Activated T-cell treated with anti-CD3 and anti-CD28 coated beads, Interleukin-2, amount 50 U/mL, for 24 hours (primary cell): ENCODE results near the gene TLK2.

Source experiments
- DNase-seq: peaks from one replicate; pipeline ENCODE4 v3.0.0-alpha.2; 2020
- H3K27ac Mint-ChIP-seq: 2 replicates; pipeline ENCODE4 v1.8.0; 2020; ENCODE audit warnings: mild to moderate bottlenecking, mixed read lengths
- H3K27me3 Mint-ChIP-seq: 2 replicates; pipeline ENCODE4 v1.8.0; 2020; ENCODE audit warnings: mixed read lengths
- H3K36me3 Mint-ChIP-seq: 2 replicates; pipeline ENCODE4 v1.8.0; 2020; ENCODE audit warnings: low read depth, mixed read lengths
- H3K4me1 Mint-ChIP-seq: 2 replicates; pipeline ENCODE4 v1.8.0; 2020; ENCODE audit warnings: low read depth, mixed read lengths
- H3K4me3 Mint-ChIP-seq: 2 replicates; pipeline ENCODE4 v1.8.0; 2020; ENCODE audit warnings: mild to moderate bottlenecking, moderate library complexity, mixed read lengths
- H3K9me3 Mint-ChIP-seq: 2 replicates; pipeline ENCODE4 v1.8.0; 2020; ENCODE audit warnings: mixed read lengths

TLK2 gene

GRCh38 chr17:62615503-62615902 lies 136.9 kb downstream of the TLK2 start:
- Mint-ChIP-seq H3K27me3 (no peaks in the 10 kb centered on the region), H3K36me3 (peaks cover 53% of the 10 kb centered on the region), H3K4me3 (no peak overlapping the region), H3K4me1 (peaks cover 12% of the 10 kb centered on the region), H3K9me3 (no peaks in the 10 kb centered on the region), H3K27ac (no peak overlapping the region)
- DNase-seq: no peak

- no peaks in the 10 kb centered on the region for H3K9me3 Mint-ChIP-seq
- no peak overlapping the region for H3K27ac Mint-ChIP-seq
- no peaks in the 10 kb centered on the region for H3K27me3 Mint-ChIP-seq
- peaks cover 37% of the 10 kb centered on the region for H3K36me3 Mint-ChIP-seq
- H3K4me3 Mint-ChIP-seq: no peak overlapping the region
- no peak for DNase-seq
- H3K4me1 Mint-ChIP-seq: no peaks in the 10 kb centered on the region
Observed at GRCh38 chr17:62616993-62617893, 138.6 kb downstream of the TLK2 start.

GRCh38 chr17:62617894-62618472 lies 139.4 kb downstream of the TLK2 start:
- Mint-ChIP-seq H3K9me3 (no peaks in the 10 kb centered on the region), H3K4me1 (no peaks in the 10 kb centered on the region), H3K36me3 (peaks cover 33% of the 10 kb centered on the region), H3K27me3 (no peaks in the 10 kb centered on the region), H3K27ac (no peak overlapping the region), H3K4me3 (no peak overlapping the region)
- no peak for DNase-seq

- no peaks in the 10 kb centered on the region for H3K4me1 Mint-ChIP-seq
- H3K36me3 Mint-ChIP-seq: peaks cover 27% of the 10 kb centered on the region
- H3K27ac Mint-ChIP-seq: no peak overlapping the region
Observed at GRCh38 chr17:62618647-62619416, 140.2 kb downstream of the TLK2 start.

GRCh38 chr17:62619417-62620155 lies 141.0 kb downstream of the TLK2 start:
- Mint-ChIP-seq H3K36me3 (peaks cover 22% of the 10 kb centered on the region), H3K4me1 (no peaks in the 10 kb centered on the region), H3K27ac (no peak overlapping the region), H3K27me3 (no peaks in the 10 kb centered on the region), H3K9me3 (no peaks in the 10 kb centered on the region), H3K4me3 (no peak overlapping the region)
- no peak for DNase-seq

More at GRCh38 chr17:62618647-62619416, 140.2 kb downstream of the TLK2 start:
- H3K27me3 Mint-ChIP-seq: no peaks in the 10 kb centered on the region
- H3K9me3 Mint-ChIP-seq: no peaks in the 10 kb centered on the region
- DNase-seq: no peak
- H3K4me3 Mint-ChIP-seq: no peak overlapping the region

- Mint-ChIP-seq H3K27ac (no peak overlapping the region), H3K27me3 (peaks cover 8% of the 10 kb centered on the region)
Observed at GRCh38 chr17:62621223-62621622, 142.6 kb downstream of the TLK2 start.

GRCh38 chr17:62625184-62625869 lies 146.7 kb downstream of the TLK2 start:
- Mint-ChIP-seq H3K27me3 (peaks cover 32% of the 10 kb centered on the region), H3K4me1 (peaks cover 16% of the 10 kb centered on the region), H3K27ac (no peak overlapping the region), H3K9me3 (no peaks in the 10 kb centered on the region), H3K4me3 (no peak overlapping the region), H3K36me3 (peaks cover 7% of the 10 kb centered on the region)
- no peak for DNase-seq

More at GRCh38 chr17:62621223-62621622, 142.6 kb downstream of the TLK2 start:
- Mint-ChIP-seq H3K4me1 (no peaks in the 10 kb centered on the region), H3K9me3 (no peaks in the 10 kb centered on the region), H3K4me3 (no peak overlapping the region), H3K36me3 (peaks cover 8% of the 10 kb centered on the region)
- DNase-seq: no peak

GRCh38 chr17:62625870-62626200 lies 147.2 kb downstream of the TLK2 start:
- Mint-ChIP-seq H3K9me3 (no peaks in the 10 kb centered on the region), H3K27ac (no peak overlapping the region), H3K4me3 (peak overlapping the region; percentile 18), H3K36me3 (peaks cover 7% of the 10 kb centered on the region), H3K27me3 (peaks cover 34% of the 10 kb centered on the region), H3K4me1 (peaks cover 16% of the 10 kb centered on the region)
- no peak for DNase-seq

- peak; percentile 43 for DNase-seq
- Mint-ChIP-seq H3K9me3 (no peaks in the 10 kb centered on the region), H3K27ac (no peak overlapping the region), H3K4me3 (peak overlapping the region; percentile 84), H3K27me3 (peaks cover 38% of the 10 kb centered on the region), H3K36me3 (peaks cover 7% of the 10 kb centered on the region), H3K4me1 (peaks cover 16% of the 10 kb centered on the region)
Observed at GRCh38 chr17:62626719-62627218, 148.1 kb downstream of the TLK2 start.

- peak; percentile 72 for DNase-seq
- Mint-ChIP-seq H3K4me3 (peak within 1 kb of the TSS; percentile 84), H3K36me3 (peaks cover 7% of the 10 kb centered on the region), H3K9me3 (no peaks in the 10 kb centered on the region), H3K27me3 (peaks cover 42% of the 10 kb centered on the region), H3K27ac (peak within 1 kb of the TSS; percentile 79), H3K4me1 (peaks cover 16% of the 10 kb centered on the region)
Observed at GRCh38 chr17:62627219-62627903, 148.7 kb downstream of the TLK2 start, which contains the start of gene MRC2. Gene MRC2 (plus strand): TSS chr17:62627670. CDS start chr17:62627803, 133 bp downstream.

GRCh38 chr17:62627904-62628633 lies 149.4 kb downstream of the TLK2 start:
- Mint-ChIP-seq H3K27ac (peak overlapping the region; percentile 79), H3K27me3 (peaks cover 45% of the 10 kb centered on the region), H3K4me1 (peaks cover 16% of the 10 kb centered on the region), H3K9me3 (no peaks in the 10 kb centered on the region), H3K36me3 (peaks cover 7% of the 10 kb centered on the region), H3K4me3 (peak overlapping the region; percentile 84)
- peak; percentile 73 for DNase-seq

- Mint-ChIP-seq H3K4me1 (peaks cover 16% of the 10 kb centered on the region), H3K4me3 (peak overlapping the region; percentile 84), H3K27me3 (peaks cover 45% of the 10 kb centered on the region), H3K36me3 (peaks cover 4% of the 10 kb centered on the region), H3K27ac (peak overlapping the region; percentile 79), H3K9me3 (no peaks in the 10 kb centered on the region)
- DNase-seq: no peak
Observed at GRCh38 chr17:62628831-62629555, 150.4 kb downstream of the TLK2 start.
